Jurkat, Clone E6-1 (cell line): ENCODE measurements around the gene PLXNB1.

Experiments
- DNase-seq: peaks from one replicate; pipeline ENCODE4 v3.0.0-alpha.2; 2011; ENCODE audit warnings: low read depth, low spot score
- H3K4me3 ChIP-seq: 2 replicates; pipeline ENCODE4 v1.5.1; 2011; ENCODE audit warnings: mild to moderate bottlenecking, low read length, control low read depth, moderate library complexity

PLXNB1 gene

DNA sequence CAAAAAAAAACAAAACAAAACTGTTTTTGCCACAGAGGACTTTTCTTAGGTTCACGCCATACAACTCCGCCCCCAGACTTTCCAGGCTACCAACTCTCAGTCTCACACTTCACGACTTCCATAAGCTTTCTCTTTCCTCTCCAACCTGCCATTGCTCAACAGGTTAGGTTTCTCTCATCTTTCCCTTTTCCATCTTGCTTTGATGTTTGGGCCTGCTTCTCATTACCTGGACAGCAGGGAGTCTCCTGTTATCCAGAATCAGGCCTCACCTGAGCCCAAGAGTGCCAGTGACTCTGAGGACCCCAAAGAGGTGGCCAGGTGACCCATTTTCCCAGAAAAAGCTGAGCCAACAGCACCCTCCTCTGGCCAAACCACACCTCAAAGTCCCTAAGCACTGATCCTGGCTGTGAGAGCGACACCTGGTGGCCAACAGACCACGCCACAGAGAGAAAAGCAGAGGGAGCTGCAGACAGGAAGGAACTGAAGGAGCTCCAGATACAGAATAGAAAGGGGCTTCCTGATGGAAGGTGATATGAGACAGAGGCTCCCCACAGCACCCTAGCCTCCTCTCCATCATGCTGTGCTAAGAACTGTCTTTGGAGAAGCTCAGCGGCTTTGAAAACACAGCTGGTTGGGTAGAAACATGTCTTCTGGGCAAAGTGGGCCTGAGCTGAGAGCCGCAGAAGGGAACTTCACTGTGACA lies 6.0 kb upstream of the PLXNB1 start:
- DNase-seq, result peak; percentile 85

GRCh38 chr3:48435223-48435595 lies 5.3 kb upstream of the PLXNB1 start:
- no peak for DNase-seq
- H3K4me3 ChIP-seq, result no peak overlapping the region

More for the DNA sequence above, 6.0 kb upstream of the PLXNB1 start:
- H3K4me3 ChIP-seq, result no peak overlapping the region

- peak; percentile 32 for DNase-seq
- H3K4me3 ChIP-seq, result no peak overlapping the region
Measured at GRCh38 chr3:48434591-48435222, 4.8 kb upstream of the PLXNB1 start.

GRCh38 chr3:48433472-48434118 lies 3.7 kb upstream of the PLXNB1 start:
- no peak overlapping the region for H3K4me3 ChIP-seq
- no peak for DNase-seq

GRCh38 chr3:48432411-48433371 lies 2.8 kb upstream of the PLXNB1 start:
- H3K4me3 ChIP-seq, result no peak overlapping the region
- no peak for DNase-seq

DNA sequence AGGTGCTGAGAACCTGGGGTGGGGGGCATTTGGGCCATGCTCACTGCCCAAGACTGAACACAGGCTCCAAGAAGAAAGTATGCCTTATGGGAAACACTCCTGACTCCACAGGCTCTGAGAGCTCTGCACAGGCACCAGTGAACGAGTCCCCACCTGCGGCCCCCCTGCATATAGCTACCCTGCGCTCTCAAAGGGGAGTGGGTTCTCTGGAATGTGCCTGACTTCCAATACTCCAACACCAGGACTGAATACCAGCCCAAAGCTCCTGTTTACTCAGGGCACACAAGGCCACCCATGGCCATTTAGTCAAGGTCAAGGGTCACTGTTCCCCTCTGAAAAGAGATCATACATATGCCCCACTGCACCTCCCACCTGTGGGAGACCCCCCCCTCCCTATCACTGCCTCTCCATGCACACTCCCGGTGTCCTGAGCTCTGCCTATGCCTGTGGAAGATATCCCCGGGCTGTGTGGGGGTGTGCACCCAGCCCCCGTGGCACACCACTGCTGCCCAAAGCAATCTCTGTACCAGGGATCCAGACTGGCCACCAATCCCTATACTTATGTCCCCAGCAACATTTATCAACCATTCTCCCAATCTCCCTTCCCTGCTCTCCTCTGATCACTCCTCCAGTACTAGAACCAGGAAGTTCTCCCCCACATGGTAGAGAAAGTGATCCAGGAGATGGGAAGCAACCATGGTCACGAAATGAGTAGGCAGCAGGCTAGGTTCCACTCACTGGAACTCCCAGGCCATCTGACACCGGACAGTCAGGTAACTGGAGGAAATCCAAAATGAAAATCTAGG lies 1.5 kb upstream of the PLXNB1 start:
- DNase-seq, result no peak
- no peak overlapping the region for H3K4me3 ChIP-seq

DNA sequence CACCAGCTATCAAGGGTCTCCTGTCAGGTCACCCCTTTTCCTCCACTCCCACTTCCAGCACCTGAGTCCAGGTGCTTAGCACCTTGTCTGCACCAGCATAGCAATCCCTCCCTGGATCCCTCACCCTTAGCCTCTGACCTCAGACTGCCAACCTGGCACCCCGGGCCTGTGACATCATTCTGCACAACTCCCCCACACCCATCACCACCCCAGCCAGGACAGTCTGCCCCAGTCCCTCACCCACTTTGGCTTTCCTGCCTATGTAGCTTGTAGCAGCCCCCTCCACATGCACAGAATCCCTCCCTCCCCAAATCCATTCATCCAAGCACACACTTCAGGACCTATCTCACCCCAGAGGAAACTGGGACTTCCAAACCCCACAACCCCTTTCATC lies 819 bp upstream of the PLXNB1 start:
- DNase-seq, result no peak
- H3K4me3 ChIP-seq, result no peak overlapping the region

DNA sequence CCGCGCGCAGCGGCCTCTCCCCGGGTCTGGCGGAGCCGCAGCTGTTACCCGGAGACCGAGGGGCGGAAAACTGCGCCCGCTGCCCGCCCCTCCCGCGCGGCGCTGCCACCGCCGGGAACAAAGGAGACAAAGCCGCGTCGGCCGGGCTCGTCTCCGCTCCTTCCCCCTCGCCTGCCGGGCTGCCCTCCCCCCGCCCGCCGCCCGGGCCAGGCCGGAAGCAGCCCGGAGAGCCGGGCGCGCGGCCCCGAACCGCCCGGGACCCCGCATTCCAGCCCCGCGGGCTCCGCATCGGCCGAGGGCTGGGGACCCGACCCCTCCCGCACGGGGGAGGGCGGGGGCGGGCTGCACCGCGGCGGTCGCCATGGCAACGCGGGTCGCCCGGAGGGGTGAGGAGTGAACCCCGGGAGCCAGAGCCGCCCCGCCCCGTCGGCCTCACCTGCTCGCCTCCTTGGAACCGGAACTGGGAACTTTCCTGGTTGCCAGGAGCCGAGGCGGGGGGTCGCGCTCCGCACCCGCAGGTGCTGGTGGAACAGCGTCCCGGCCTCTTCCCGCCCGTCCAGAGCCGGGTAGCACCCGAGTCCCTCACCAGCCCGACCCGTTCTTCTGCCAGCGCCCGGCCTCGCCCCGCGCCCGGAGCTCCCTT lies 448 bp downstream of the PLXNB1 start:
- DNase-seq, result no peak
- H3K4me3 ChIP-seq, result peak overlapping the region; percentile 57

DNA sequence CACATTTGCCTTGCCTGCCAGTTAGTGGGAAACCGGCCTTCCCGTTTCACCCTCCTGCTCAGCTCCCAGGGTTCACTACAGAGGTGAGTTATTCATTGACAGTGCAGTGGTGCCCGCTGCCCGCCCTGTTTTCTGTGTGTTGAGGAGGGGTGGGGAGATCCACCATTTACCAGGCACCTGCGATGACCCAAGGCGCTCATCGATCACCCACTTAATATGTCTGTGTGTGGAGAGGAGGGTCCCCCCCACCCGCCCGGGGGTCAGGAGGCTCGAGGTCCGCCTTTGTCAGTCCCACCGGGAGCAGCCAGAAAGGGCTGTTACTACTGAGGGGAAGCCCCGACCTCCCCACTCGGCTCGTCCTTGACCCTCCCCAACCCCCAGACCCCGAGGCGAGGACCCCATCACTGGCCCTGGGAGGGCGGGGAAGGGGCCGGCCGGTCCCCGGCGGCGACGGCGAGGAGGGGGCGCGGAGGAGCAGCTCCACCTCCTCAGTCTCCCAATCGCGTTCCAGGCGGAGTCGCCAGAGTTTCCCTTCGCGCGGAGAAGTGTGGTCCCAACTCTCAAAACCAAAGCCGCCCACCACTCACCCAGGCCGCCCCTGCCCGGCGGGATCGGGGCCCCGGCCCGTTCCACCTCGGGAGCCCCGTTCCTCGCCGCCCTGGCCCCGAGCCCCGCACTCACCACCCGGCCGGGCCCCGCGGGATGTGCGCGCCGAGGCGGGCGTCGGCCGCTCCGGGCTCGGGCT lies 1.1 kb downstream of the PLXNB1 start:
- peak overlapping the region; percentile 57 for H3K4me3 ChIP-seq
- DNase-seq, result no peak

GRCh38 chr3:48428088-48428571 lies 1.8 kb downstream of the PLXNB1 start:
- peak overlapping the region; percentile 57 for H3K4me3 ChIP-seq
- DNase-seq, result no peak

GRCh38 chr3:48427630-48427962 lies 2.3 kb downstream of the PLXNB1 start:
- no peak overlapping the region for H3K4me3 ChIP-seq
- no peak for DNase-seq

DNA sequence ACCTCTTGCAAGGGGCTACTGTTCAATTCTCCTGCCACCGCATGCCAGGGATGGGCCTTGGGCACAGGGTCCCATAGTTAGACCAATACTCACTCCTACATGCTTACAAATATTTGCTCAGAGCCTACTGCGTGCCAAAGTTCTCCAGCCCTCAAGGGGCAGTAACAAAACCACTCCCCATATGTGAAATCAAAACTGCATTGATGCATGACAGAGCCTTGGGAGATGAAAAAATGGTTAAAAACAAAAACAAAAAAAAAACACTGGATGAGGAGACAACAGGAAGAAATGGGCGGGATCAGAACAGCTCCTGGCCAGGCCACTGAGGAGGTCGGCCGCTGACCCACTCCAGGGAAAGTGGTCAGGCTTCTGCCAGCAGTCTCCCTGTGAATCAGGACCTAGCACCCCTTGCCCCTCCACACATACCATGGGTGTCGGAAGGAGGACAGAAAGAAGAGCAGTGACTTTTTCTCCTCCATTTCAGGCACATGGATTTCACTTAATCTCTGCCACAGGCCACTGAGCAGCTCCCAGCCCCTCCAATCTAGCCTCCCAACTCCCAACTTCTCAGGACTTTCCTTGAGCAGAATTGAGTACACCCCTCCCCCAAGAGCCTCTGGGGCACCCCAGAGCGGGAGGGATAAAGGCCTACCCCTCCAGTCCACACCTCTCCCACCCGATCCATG lies 2.8 kb downstream of the PLXNB1 start:
- H3K4me3 ChIP-seq, result no peak overlapping the region
- no peak for DNase-seq

DNA sequence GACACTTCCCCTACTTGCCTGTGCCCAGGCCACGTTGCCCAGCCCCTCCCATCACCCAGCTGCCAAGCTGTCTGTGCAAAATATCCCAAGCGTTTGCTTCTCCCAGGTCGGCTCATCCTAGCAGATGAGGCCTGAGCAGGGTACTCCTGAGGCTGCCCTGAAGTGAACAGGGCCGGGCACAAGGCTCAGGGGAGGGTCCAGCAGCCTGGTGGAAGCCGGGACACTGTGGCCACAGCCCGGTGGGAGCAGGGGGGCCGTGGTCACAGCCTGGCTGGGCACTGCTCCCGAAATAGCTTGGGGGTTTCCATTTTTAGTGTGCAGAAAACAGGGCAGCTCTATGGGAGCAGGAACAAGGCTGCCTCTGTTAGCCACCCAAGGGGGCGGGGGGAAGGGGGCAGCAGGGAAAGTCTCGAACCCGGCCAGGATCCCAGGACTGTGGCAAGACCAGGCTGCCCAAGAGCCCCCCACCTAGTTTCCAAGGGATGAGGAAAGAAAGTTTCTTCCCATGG lies 3.4 kb downstream of the PLXNB1 start:
- H3K4me3 ChIP-seq, result no peak overlapping the region

GRCh38 chr3:48425281-48425812 lies 4.5 kb downstream of the PLXNB1 start:
- no peak overlapping the region for H3K4me3 ChIP-seq
- no peak for DNase-seq

More for the DNA sequence above, 3.4 kb downstream of the PLXNB1 start:
- DNase-seq, result no peak

GRCh38 chr3:48423883-48424695 lies 5.8 kb downstream of the PLXNB1 start:
- H3K4me3 ChIP-seq, result no peak overlapping the region
- no peak for DNase-seq
